Smooth muscle cell (in vitro differentiated cells): ENCODE measurements around the gene ADGRG3. TPM values are rescaled to one million over a fixed set of nuclear protein-coding genes. Genes with fewer than 3 reads are reported as not detected.

Experiments used
- DNase-seq: peaks from one replicate; lab custom pipeline; 2025; ENCODE audit not compliant: unreplicated experiment; lab: John Stamatoyannopoulos, UW
- H2AFZ ChIP-seq: fragments of 200-600 bp; sonication (generic); 2 replicates; pipeline ENCODE4 v1.6.0; 2016; ENCODE audit warnings: antibody characterized with exemption, low read depth, mild to moderate bottlenecking
- H3F3A ChIP-seq: fragments of 200-600 bp; sonication (generic); 2 replicates; pipeline ENCODE4 v1.6.0; 2017; ENCODE audit warnings: antibody characterized with exemption, low read depth
- H3K27ac ChIP-seq: fragments of 200-600 bp; sonication (generic); 2 replicates; pipeline ENCODE4 v1.5.1; 2016; ENCODE audit warnings: low read depth, mild to moderate bottlenecking
- H3K27me3 ChIP-seq: fragments of 200-600 bp; sonication (generic); 2 replicates; pipeline ENCODE4 v1.6.1; 2016; ENCODE audit warnings: low read depth, mild to moderate bottlenecking
- H3K36me3 ChIP-seq: fragments of 200-600 bp; sonication (generic); 2 replicates; pipeline ENCODE4 v1.5.1; 2016; ENCODE audit warnings: low read depth
- H3K4me1 ChIP-seq: fragments of 200-600 bp; sonication (generic); 2 replicates; pipeline ENCODE4 v1.5.1; 2016; ENCODE audit warnings: low read depth
- H3K4me2 ChIP-seq: fragments of 200-600 bp; sonication (generic); 2 replicates; pipeline ENCODE4 v1.6.0; 2016; ENCODE audit warnings: mild to moderate bottlenecking
- H3K4me3 ChIP-seq: fragments of 200-600 bp; sonication (generic); 2 replicates; pipeline ENCODE4 v1.5.1; 2016; ENCODE audit warnings: mild to moderate bottlenecking
- H3K79me2 ChIP-seq: fragments of 200-600 bp; sonication (generic); 2 replicates; pipeline ENCODE4 v1.6.0; 2016; ENCODE audit warnings: low read depth, mild to moderate bottlenecking
- H3K9ac ChIP-seq: fragments of 200-600 bp; sonication (generic); 2 replicates; pipeline ENCODE4 v1.6.0; 2016; ENCODE audit warnings: low read depth
- H3K9me3 ChIP-seq: fragments of 200-600 bp; sonication (generic); replicated peaks from 2 replicates; pipeline ENCODE4 v1.5.1; 2016; ENCODE audit warnings: low read depth
- H4K20me1 ChIP-seq: fragments of 200-600 bp; sonication (generic); 2 replicates; pipeline ENCODE4 v1.6.0; 2016; ENCODE audit warnings: low read depth
- CTCF ChIP-seq: fragments of 200-600 bp; sonication (generic); IDR thresholded peaks from 2 replicates; pipeline ENCODE4 v1.5.1; 2017; ENCODE audit warnings: borderline replicate concordance, mild to moderate bottlenecking, antibody characterized with exemption; ENCODE audit not compliant: insufficient read depth, poor library complexity, severe bottlenecking
- WGBS: methylation state at CpG from one replicate; pipeline ENCODE4 v1.1.7; 2016; ENCODE audit warnings: low lambda C conversion rate; 5-methylcytosine and 5-hydroxymethylcytosine counted together
- polyA plus RNA-seq: library from polyadenylated mRNA; unstranded; fragments of >200 nt; fragmentation: Nextera tagmentation; extraction: Ambion mirVana; gene quantifications from 2 replicates; pipeline ENCODE4 v1.2.1, GENCODE V29; 2016
- total RNA-seq: library from RNA; depleted of rRNA; stranded (reverse); fragments of >200 nt; gene quantifications from 2 replicates; pipeline ENCODE4 v1.2.3, GENCODE V29; 2014

ADGRG3 gene
- total and polyA plus RNA-seq, 2 experiments from 2014 or later, result 0.13 TPM; not detected in 1

DNA sequence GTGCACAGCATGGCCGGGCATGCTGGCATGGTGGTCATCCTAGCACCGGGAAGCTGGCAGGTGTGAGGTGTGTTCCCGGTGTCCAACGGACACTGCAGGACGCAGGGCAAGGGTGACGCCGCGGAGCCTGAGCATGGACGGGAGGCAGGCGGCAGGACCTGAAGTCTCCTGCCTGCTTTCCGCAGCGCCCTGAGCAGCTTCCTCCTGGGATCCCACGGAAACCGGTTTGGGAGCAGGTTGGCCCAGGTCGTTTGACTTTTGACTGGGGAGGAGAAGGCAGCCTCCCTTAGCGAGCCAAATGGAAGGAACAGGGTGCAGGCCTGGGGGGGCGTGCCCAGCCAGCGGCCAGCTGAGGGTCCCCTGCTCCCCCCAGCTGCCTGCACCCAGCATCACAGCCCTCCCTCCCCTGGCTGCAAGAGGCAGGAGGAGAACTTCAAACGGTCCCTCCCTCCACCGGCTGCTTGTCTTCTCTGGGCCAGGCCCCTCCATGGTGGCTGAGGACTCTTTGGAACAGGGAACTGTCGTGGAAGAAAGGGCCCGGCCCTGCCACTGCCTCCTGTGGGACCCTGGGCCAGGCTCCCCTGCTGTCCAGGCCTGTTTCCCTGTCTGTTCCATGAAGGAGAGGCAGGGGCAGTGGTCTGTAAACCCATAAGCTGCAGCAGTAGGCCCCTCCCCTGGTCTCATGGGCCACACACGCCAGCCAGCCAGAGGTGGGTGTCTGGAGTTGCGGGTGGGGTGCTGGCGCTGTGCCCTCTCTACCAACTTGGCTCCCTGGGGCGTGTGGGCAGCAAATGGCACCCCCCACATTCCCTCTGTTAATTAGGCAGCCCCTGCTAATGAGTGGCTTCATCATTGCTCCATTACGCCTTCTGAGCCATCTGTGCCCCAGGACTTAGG lies 47.5 kb upstream of the ADGRG3 start:
- no peak for TF ChIP-seq CTCF
- H3K79me2 ChIP-seq, result no peaks in the 10 kb centered on the region
- peak overlapping the region; percentile 34 for H3K4me3 ChIP-seq
- DNase-seq, result no peak
- WGBS, result 65% methylated on average over 25 of the region's 27 CpGs
- H3F3A ChIP-seq, result peaks cover 19% of the 10 kb centered on the region
- H2AFZ ChIP-seq, result no peak overlapping the region
- no peaks in the 10 kb centered on the region for H3K27me3 ChIP-seq
- H3K9me3 ChIP-seq, result no peaks in the 10 kb centered on the region
- peak overlapping the region; percentile 82 for H3K27ac ChIP-seq
- peak overlapping the region; percentile 46 for H3K4me2 ChIP-seq
- H3K4me1 ChIP-seq, result peaks cover 6% of the 10 kb centered on the region
- no peaks in the 10 kb centered on the region for H4K20me1 ChIP-seq
- no peaks in the 10 kb centered on the region for H3K36me3 ChIP-seq
- peak overlapping the region; percentile 17 for H3K9ac ChIP-seq

DNA sequence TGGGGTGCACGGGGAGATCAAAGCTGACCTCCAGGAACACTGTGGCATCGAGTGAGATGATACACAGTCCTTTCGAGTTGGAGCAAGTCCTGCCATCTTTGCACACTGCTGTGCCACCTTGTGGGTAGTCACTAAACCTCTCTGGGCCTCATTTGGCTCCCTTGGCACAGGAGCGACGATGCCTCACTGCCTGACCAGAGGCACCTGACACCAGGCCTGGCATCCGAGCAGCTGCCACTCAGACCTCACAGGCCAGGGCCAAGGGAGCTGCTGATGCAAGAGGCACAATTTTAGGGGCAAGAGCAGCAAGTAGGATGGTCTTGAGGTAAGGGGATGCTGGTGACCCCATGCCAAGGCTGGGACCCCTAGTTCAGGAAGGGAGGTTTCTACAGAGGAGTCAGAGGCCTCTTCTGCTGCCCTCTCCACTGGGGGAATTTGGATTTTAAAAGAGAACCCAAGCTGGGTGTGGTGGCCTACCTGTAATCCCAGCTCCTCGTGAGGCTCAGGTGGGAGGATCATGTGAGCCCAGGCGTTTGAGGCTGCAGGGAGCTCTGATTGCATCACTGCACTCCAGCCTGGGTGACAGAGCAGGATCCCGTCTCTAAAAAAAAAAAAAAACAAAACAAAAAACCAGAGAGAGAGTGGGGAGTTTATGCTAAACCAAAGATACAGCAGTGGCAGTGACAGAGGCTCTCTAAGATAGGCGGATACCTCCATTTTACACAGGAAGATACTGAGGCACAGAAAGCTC lies 46.4 kb upstream of the ADGRG3 start:
- Histone ChIP-seq H3K36me3 (no peaks in the 10 kb centered on the region), H3K4me3 (no peak overlapping the region), H4K20me1 (no peaks in the 10 kb centered on the region), H3F3A (peaks cover 19% of the 10 kb centered on the region), H3K27me3 (no peaks in the 10 kb centered on the region), H2AFZ (no peak overlapping the region), H3K9ac (no peak overlapping the region), H3K4me2 (peak overlapping the region; percentile 21), H3K4me1 (peaks cover 6% of the 10 kb centered on the region), H3K79me2 (no peaks in the 10 kb centered on the region), H3K9me3 (no peaks in the 10 kb centered on the region), H3K27ac (peak overlapping the region; percentile 82)
- 81% methylated on average over 10 of the region's 10 CpGs for WGBS
- TF ChIP-seq CTCF, result no peak
- no peak for DNase-seq

DNA sequence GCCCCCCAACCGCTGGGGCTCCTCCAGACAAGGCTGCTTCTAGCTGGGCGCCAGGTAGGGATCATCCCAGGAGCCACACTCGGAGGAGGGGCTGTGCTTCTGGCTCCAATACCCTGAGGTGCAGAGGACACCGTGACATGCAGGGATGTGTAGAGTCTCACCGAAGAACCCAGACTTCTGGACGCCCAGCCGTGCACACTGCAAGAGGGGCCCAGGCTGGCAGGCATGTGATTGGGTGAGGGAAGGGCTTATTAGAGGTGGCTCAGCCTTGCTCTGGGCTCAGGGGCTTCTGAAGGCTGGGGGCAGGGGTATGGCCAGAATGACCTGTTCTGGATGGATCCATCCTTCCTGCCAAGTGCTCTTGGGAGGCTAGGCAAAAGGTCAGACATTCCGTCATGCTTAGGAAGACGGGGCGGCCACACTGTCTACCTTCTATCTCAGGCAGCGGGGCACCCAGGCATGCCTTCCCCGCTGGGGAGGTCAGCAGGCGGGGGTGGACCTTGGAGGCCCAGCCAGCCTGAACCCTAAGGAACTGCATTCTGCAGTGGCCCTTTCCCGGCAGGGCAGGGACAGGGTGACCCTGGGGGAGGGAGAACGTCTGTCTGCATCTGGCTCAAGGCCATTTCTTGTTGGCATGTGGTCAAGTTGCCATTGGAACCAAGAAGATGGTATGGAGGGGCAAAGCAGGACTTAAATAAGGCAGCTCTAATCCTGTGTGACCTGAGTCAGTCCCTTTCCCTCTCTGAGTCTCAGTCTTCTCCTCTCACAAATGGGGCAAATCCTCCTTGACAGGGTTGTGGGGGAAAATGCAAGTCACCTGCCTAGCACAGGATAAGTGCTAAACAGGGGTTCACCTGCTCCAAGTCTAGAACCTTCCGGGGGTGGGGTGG lies 45.5 kb upstream of the ADGRG3 start:
- DNase-seq, result no peak
- Histone ChIP-seq H3K27me3 (no peaks in the 10 kb centered on the region), H2AFZ (no peak overlapping the region), H3K36me3 (no peaks in the 10 kb centered on the region), H3K4me3 (no peak overlapping the region), H3K4me1 (peaks cover 6% of the 10 kb centered on the region), H3K9ac (no peak overlapping the region), H3K9me3 (no peaks in the 10 kb centered on the region), H3K4me2 (peak overlapping the region; percentile 46), H3F3A (peaks cover 19% of the 10 kb centered on the region), H3K79me2 (no peaks in the 10 kb centered on the region), H4K20me1 (no peaks in the 10 kb centered on the region), H3K27ac (peak overlapping the region; percentile 82)
- WGBS, result 81% methylated on average over 16 of the region's 16 CpGs
- no peak for TF ChIP-seq CTCF
